Measurements from ENCODE around the gene TMEM37. TPM values are rescaled to one million over a fixed set of nuclear protein-coding genes. Genes with fewer than 3 reads are reported as not detected.

Gene TMEM37
- total RNA-seq, 1 experiment from 2014 or later, result 2.3 TPM

GRCh38 chr2:119460076-119460475 is 28.4 kb downstream of the TMEM37 start:
- Histone ChIP-seq H3K4me2 (ENCODE audit: low read length) (no peak overlapping the region), H4K20me1 (ENCODE audit: insufficient read depth) (no peaks in the 10 kb centered on the region), H3K4me1 (ENCODE audit: control insufficient read depth in 1 of 2, insufficient read depth in 2 of 2, low read length in 2 of 2) (no peaks in the 10 kb centered on the region), H3K36me3 (ENCODE audit: control insufficient read depth in 1 of 2, insufficient read depth in 2 of 2, low read length in 2 of 2) (no peaks in the 10 kb centered on the region), H3K27ac (ENCODE audit: low read depth, low read length) (no peak overlapping the region), H3K27me3 (ENCODE audit: insufficient read depth, low read length) (no peaks in the 10 kb centered on the region), H3K79me2 (ENCODE audit: insufficient read depth, low read length) (no peaks in the 10 kb centered on the region), H3K9ac (ENCODE audit: low read length) (no peak overlapping the region), H3K9me2 (ENCODE audit: insufficient read depth) (no peaks in the 10 kb centered on the region), H3K9me3 (ENCODE audit: control insufficient read depth in 1 of 2, insufficient read depth in 1 of 2, low read depth in 1 of 2, low read length in 2 of 2) (no peaks in the 10 kb centered on the region), H2AFZ (ENCODE audit: low read depth, low read length, poor library complexity, severe bottlenecking) (no peak overlapping the region), H3K4me3 (replicated peaks in 1 of 2; ENCODE audit: low read depth in 1 of 2, low read length in 2 of 2) (no peak overlapping the region)
- no TSS peak for BruUV-seq (replicated peaks)
- RAD21 ChIA-PET (ENCODE audit: low non-redundant PET in 1 of 2, low total read pairs in 2 of 2, uncharacterized antibody in 2 of 2, unreplicated experiment in 2 of 2), result no interaction called here
- CTCF ChIA-PET, result no interaction called here
- no peak for DNase-seq (ENCODE audit: low read depth, low spot score)
- TF ChIP-seq ZNF274 (IDR thresholded peaks at IDR 0.05; ENCODE audit: low read depth, low read length), result no peak
- TF ChIP-seq, protein P1, sequence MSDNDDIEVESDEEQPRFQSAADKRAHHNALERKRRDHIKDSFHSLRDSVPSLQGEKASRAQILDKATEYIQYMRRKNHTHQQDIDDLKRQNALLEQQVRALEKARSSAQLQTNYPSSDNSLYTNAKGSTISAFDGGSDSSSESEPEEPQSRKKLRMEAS (IDR thresholded peaks at IDR 0.05), result no peak
- TF ChIP-seq POLR2AphosphoS5 (IDR thresholded peaks at IDR 0.05; ENCODE audit: low read depth, low read length), result no peak
- TF ChIP-seq CEBPB (IDR thresholded peaks at IDR 0.05; ENCODE audit: low read depth), result no peak
- TF ChIP-seq SP1 (IDR thresholded peaks at IDR 0.05; ENCODE audit: low read depth), result no peak
- no peak for TF ChIP-seq JUND (IDR thresholded peaks at IDR 0.05)
- TF ChIP-seq EGR1 (IDR thresholded peaks at IDR 0.05; ENCODE audit: low read depth), result no peak
- no peak for TF ChIP-seq SRF (IDR thresholded peaks at IDR 0.05; ENCODE audit: low read depth)
- no peak for TF ChIP-seq YY1 (IDR thresholded peaks at IDR 0.05; ENCODE audit: extremely low read depth, insufficient replicate concordance, low read depth, low read length)
- no peak for TF ChIP-seq ZFX (IDR thresholded peaks at IDR 0.05)
- TF ChIP-seq, protein P2, sequence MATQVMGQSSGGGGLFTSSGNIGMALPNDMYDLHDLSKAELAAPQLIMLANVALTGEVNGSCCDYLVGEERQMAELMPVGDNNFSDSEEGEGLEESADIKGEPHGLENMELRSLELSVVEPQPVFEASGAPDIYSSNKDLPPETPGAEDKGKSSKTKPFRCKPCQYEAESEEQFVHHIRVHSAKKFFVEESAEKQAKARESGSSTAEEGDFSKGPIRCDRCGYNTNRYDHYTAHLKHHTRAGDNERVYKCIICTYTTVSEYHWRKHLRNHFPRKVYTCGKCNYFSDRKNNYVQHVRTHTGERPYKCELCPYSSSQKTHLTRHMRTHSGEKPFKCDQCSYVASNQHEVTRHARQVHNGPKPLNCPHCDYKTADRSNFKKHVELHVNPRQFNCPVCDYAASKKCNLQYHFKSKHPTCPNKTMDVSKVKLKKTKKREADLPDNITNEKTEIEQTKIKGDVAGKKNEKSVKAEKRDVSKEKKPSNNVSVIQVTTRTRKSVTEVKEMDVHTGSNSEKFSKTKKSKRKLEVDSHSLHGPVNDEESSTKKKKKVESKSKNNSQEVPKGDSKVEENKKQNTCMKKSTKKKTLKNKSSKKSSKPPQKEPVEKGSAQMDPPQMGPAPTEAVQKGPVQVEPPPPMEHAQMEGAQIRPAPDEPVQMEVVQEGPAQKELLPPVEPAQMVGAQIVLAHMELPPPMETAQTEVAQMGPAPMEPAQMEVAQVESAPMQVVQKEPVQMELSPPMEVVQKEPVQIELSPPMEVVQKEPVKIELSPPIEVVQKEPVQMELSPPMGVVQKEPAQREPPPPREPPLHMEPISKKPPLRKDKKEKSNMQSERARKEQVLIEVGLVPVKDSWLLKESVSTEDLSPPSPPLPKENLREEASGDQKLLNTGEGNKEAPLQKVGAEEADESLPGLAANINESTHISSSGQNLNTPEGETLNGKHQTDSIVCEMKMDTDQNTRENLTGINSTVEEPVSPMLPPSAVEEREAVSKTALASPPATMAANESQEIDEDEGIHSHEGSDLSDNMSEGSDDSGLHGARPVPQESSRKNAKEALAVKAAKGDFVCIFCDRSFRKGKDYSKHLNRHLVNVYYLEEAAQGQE (IDR thresholded peaks at IDR 0.05; ENCODE audit: low read depth), result no peak
- TF ChIP-seq CBX3 (IDR thresholded peaks at IDR 0.05; ENCODE audit: low read depth), result no peak
- intact Hi-C loops (cut with micrococcal nuclease), result no loop called here
- POLR2A ChIA-PET, result no interaction called here
- ATAC-seq, result no peak

Measured in HCT116 (cell line).